Esophagus squamous epithelium (tissue), 5 donors: Measurements from ENCODE around the gene ADTRP. TPM values are rescaled to one million over a fixed set of nuclear protein-coding genes. Genes with fewer than 3 reads are reported as not detected.

ENCODE experiments used
- DNase-seq: peaks from one replicate; lab custom pipeline; 2025; lab: John Stamatoyannopoulos, UW
- H3K27ac ChIP-seq, 4 donors: fragments of 200-600 bp; sonication (generic); one replicate each; pipeline ENCODE4 v1.5.1; 2016 to 2019; ENCODE audit warnings: mild to moderate bottlenecking in 1 of 4
- H3K27me3 ChIP-seq, 4 donors: fragments of 200-600 bp; sonication (generic); 1 replicate in 3 of 4; 2 replicates in 1 of 4; pipeline versions ENCODE4 v1.5.1 to v1.6.0; 2017 to 2021; ENCODE audit warnings: antibody characterized with exemption in 1 of 4
- H3K36me3 ChIP-seq, 3 donors: fragments of 200-600 bp; sonication (generic); one replicate each; pipeline ENCODE4 v1.5.1; 2016 to 2019
- H3K4me1 ChIP-seq, 3 donors: fragments of 200-600 bp; sonication (generic); one replicate each; pipeline ENCODE4 v1.5.1; 2017 to 2019
- H3K4me3 ChIP-seq, 4 donors: fragments of 200-600 bp; sonication (generic); 1 replicate in 3 of 4; 2 replicates in 1 of 4; pipeline ENCODE4 v1.5.1; 2016 to 2019; ENCODE audit warnings: mild to moderate bottlenecking in 2 of 4, moderate library complexity in 1 of 4
- H3K9me3 ChIP-seq, 3 donors: fragments of 200-600 bp; sonication (generic); one replicate each; pipeline ENCODE4 v1.5.1; 2016 to 2019
- CTCF ChIP-seq, 6 experiments: fragments of 450-650 bp in 4 of 6; fragments of 200-600 bp in 2 of 6; sonication (generic) in 2 of 6; IDR thresholded peaks; one replicate each; pipeline ENCODE4 v1.5.1; 2016 to 2019; ENCODE audit warnings: antibody characterized with exemption in 6 of 6, mild to moderate bottlenecking in 4 of 6, moderate library complexity in 4 of 6
- POLR2A ChIP-seq, 4 donors: fragments of 450-650 bp; IDR thresholded peaks; one replicate each; pipeline ENCODE4 v1.6.1; 2017; ENCODE audit warnings: antibody characterized with exemption in 4 of 4, mild to moderate bottlenecking in 4 of 4, moderate library complexity in 3 of 4
- WGBS, 2 donors: methylation state at CpG; one replicate each; pipeline ENCODE4 v1.1.5; 2018; 5-methylcytosine and 5-hydroxymethylcytosine counted together
- intact Hi-C: fragments of 100-400 bp; cut with DNase I; formaldehyde crosslinking; loops from one replicate; pipeline ENCODE4 v1.15.0; 2022
- total RNA-seq, 4 donors: library from RNA; depleted of rRNA; stranded (reverse); fragments of >200 nt; gene quantifications; one replicate each; pipeline ENCODE4 v1.1.0, GENCODE V29; 2016
- donor health status: DM: yes; HTN: yes; CAD: no.

Gene ADTRP
- total RNA-seq, 4 donors from 2014 or later: 0.76 to 2.5 (median 1.6) TPM

- TF ChIP-seq POLR2A (IDR thresholded peaks at IDR 0.05) (no peak), CTCF (IDR thresholded peaks at IDR 0.05) (no peak)
- intact Hi-C loops: no loop called here
- no peak for DNase-seq
- H3K27me3 ChIP-seq: no peaks in the 10 kb centered on the region
- no peak overlapping the region for H3K27ac ChIP-seq
- 35 to 37% methylated on average over 5 of the region's 5 CpGs for WGBS, 2 donors
- H3K36me3 ChIP-seq: no peaks in the 10 kb centered on the region
- no peaks in the 10 kb centered on the region for H3K9me3 ChIP-seq
- H3K4me1 ChIP-seq: peaks cover 0 to 7% (median 0%) of the 10 kb centered on the region in 3 donors
- peak overlapping the region in 1 of 4 donors; percentile 30 for H3K4me3 ChIP-seq
These were observed 6.8 kb upstream of the ADTRP start for GRCh38 chr6:11785415-11785773.

- H3K27me3 ChIP-seq: no peaks in the 10 kb centered on the region
- no peak overlapping the region for H3K27ac ChIP-seq
- DNase-seq: no peak
- H3K4me1 ChIP-seq: peaks cover 0 to 10% (median 0%) of the 10 kb centered on the region in 3 donors
- WGBS, 2 donors: 68 to 73% methylated on average over 7 of the region's 7 CpGs
- TF ChIP-seq CTCF (IDR thresholded peaks at IDR 0.05) (no peak), POLR2A (IDR thresholded peaks at IDR 0.05) (no peak)
- no peak overlapping the region for H3K4me3 ChIP-seq
- no peaks in the 10 kb centered on the region for H3K9me3 ChIP-seq
- intact Hi-C loops: no loop called here
- H3K36me3 ChIP-seq: no peaks in the 10 kb centered on the region
These were observed 5.7 kb upstream of the ADTRP start for GRCh38 chr6:11784341-11784740.

- Histone ChIP-seq H3K4me3 (no peak overlapping the region), H3K4me1 (peaks cover 0 to 17% (median 0%) of the 10 kb centered on the region in 3 donors), H3K9me3 (no peaks in the 10 kb centered on the region), H3K27me3 (no peaks in the 10 kb centered on the region), H3K36me3 (no peaks in the 10 kb centered on the region), H3K27ac (no peak overlapping the region)
- no peak for TF ChIP-seq CTCF (IDR thresholded peaks at IDR 0.05)
- TF ChIP-seq POLR2A (IDR thresholded peaks at IDR 0.05): no peak
- DNase-seq: no peak
- intact Hi-C loops: no loop called here
- WGBS, 2 donors: 82 to 86% methylated on average over 6 of the region's 6 CpGs
These were observed 5.0 kb upstream of the ADTRP start for GRCh38 chr6:11783524-11784064.

GRCh38 chr6:11782524-11782923 is 3.9 kb upstream of the ADTRP start:
- 88 to 96% methylated on average over 4 of the region's 4 CpGs for WGBS, 2 donors
- no peaks in the 10 kb centered on the region for H3K27me3 ChIP-seq
- TF ChIP-seq CTCF (IDR thresholded peaks at IDR 0.05) (no peak), POLR2A (IDR thresholded peaks at IDR 0.05) (no peak)
- intact Hi-C loops: no loop called here
- H3K4me1 ChIP-seq: peaks cover 0 to 18% (median 0%) of the 10 kb centered on the region in 3 donors
- no peaks in the 10 kb centered on the region for H3K36me3 ChIP-seq
- no peaks in the 10 kb centered on the region for H3K9me3 ChIP-seq
- DNase-seq: no peak
- H3K4me3 ChIP-seq: no peak overlapping the region
- no peak overlapping the region for H3K27ac ChIP-seq

GRCh38 chr6:11780097-11780428 is 1.5 kb upstream of the ADTRP start:
- 68 to 91% methylated on average over 1 to 2 of the region's 2 CpGs for WGBS, 2 donors
- no peak for DNase-seq
- no peaks in the 10 kb centered on the region for H3K27me3 ChIP-seq
- intact Hi-C loops: no loop called here
- H3K36me3 ChIP-seq: no peaks in the 10 kb centered on the region
- no peak overlapping the region for H3K27ac ChIP-seq
- H3K4me1 ChIP-seq: peaks cover 0 to 10% (median 0%) of the 10 kb centered on the region in 3 donors
- no peaks in the 10 kb centered on the region for H3K9me3 ChIP-seq
- no peak overlapping the region for H3K4me3 ChIP-seq
- TF ChIP-seq CTCF (IDR thresholded peaks at IDR 0.05) (no peak), POLR2A (IDR thresholded peaks at IDR 0.05) (no peak)
